Endothelial cell (in vitro differentiated cells): ENCODE results near the gene DPEP2NB. TPM values are rescaled to one million over a fixed set of nuclear protein-coding genes. Genes with fewer than 3 reads are reported as not detected.

Experiments
- DNase-seq: peaks from one replicate; pipeline ENCODE4 v3.0.0; 2021; ENCODE audit warnings: low spot score
- H3K27ac Mint-ChIP-seq: one replicate; pipeline ENCODE4 v1.8.0; 2021; ENCODE audit warnings: mixed read lengths, inconsistent platforms; ENCODE audit not compliant: unreplicated experiment
- H3K27me3 Mint-ChIP-seq: one replicate; pipeline ENCODE4 v1.8.0; 2021; ENCODE audit warnings: mild to moderate bottlenecking, moderate library complexity, mixed read lengths, inconsistent platforms; ENCODE audit not compliant: unreplicated experiment
- H3K36me3 Mint-ChIP-seq: one replicate; pipeline ENCODE4 v1.8.0; 2021; ENCODE audit warnings: mild to moderate bottlenecking, low read depth, mixed read lengths, inconsistent platforms; ENCODE audit not compliant: unreplicated experiment
- H3K4me1 Mint-ChIP-seq: one replicate; pipeline ENCODE4 v1.8.0; 2021; ENCODE audit warnings: mild to moderate bottlenecking, mixed read lengths, inconsistent platforms; ENCODE audit not compliant: unreplicated experiment
- H3K4me3 Mint-ChIP-seq: one replicate; pipeline ENCODE4 v1.8.0; 2021; ENCODE audit warnings: mild to moderate bottlenecking, mixed read lengths, inconsistent platforms; ENCODE audit not compliant: unreplicated experiment
- H3K9me3 Mint-ChIP-seq: one replicate; pipeline ENCODE4 v1.8.0; 2021; ENCODE audit warnings: mixed read lengths, inconsistent platforms; ENCODE audit not compliant: unreplicated experiment
- CTCF ChIP-seq: fragments of 200-600 bp; sonication (generic); IDR thresholded peaks from one replicate; pipeline ENCODE4 v1.5.0; 2021; ENCODE audit warnings: antibody characterized with exemption; ENCODE audit not compliant: unreplicated experiment
- long read RNA-seq: library from polyadenylated mRNA; unstranded; transcript quantifications from one replicate; pipeline ENCODE4 v2.0.0, GENCODE V29; 2020; ENCODE audit not compliant: unreplicated experiment
- total RNA-seq: library from RNA; stranded (reverse); fragmentation: NEBNext Ultra II Directional; extraction: Animal tissue kit (Norgen Biotek cat#: 25700); gene quantifications from one replicate; pipeline ENCODE4 v1.2.1, GENCODE V29; 2021; ENCODE audit not compliant: unreplicated experiment

The DPEP2NB gene
- not detected for total RNA-seq
- long read RNA-seq, result 0 reads

- no peaks in the 10 kb centered on the region for H3K36me3 Mint-ChIP-seq
- no peaks in the 10 kb centered on the region for H3K9me3 Mint-ChIP-seq
- H3K4me1 Mint-ChIP-seq, result peaks cover 7% of the 10 kb centered on the region
- TF ChIP-seq CTCF, result no peak
- no peak for DNase-seq
- H3K4me3 Mint-ChIP-seq, result no peak within 1 kb of the TSS
- peak within 1 kb of the TSS; percentile 42 for H3K27ac Mint-ChIP-seq
- peaks cover 4% of the 10 kb centered on the region for H3K27me3 Mint-ChIP-seq
Observed at GRCh38 chr16:68015681-68016080, at the start of gene DPEP2NB. TSS of gene DPEP2NB (minus strand) at chr16:68015911. CDS start at chr16:68015770, 141 bp downstream.

GRCh38 chr16:68064791-68065365 is 49.2 kb upstream of the DPEP2NB start:
- peak; percentile 82 for DNase-seq
- H3K9me3 Mint-ChIP-seq, result no peaks in the 10 kb centered on the region
- peaks cover 14% of the 10 kb centered on the region for H3K4me1 Mint-ChIP-seq
- peaks cover 7% of the 10 kb centered on the region for H3K27me3 Mint-ChIP-seq
- TF ChIP-seq CTCF, result peak; percentile 69
- no peak overlapping the region for H3K4me3 Mint-ChIP-seq
- H3K27ac Mint-ChIP-seq, result no peak overlapping the region
- peaks cover 16% of the 10 kb centered on the region for H3K36me3 Mint-ChIP-seq

- Mint-ChIP-seq H3K9me3 (no peaks in the 10 kb centered on the region), H3K4me1 (peaks cover 22% of the 10 kb centered on the region), H3K27ac (no peak overlapping the region), H3K4me3 (no peak overlapping the region), H3K36me3 (peaks cover 23% of the 10 kb centered on the region), H3K27me3 (peaks cover 6% of the 10 kb centered on the region)
- DNase-seq, result no peak
- no peak for TF ChIP-seq CTCF
Observed at GRCh38 chr16:68062910-68063393, 47.2 kb upstream of the DPEP2NB start.

- H3K4me1 Mint-ChIP-seq, result peaks cover 22% of the 10 kb centered on the region
- no peaks in the 10 kb centered on the region for H3K9me3 Mint-ChIP-seq
- no peak for DNase-seq
- peaks cover 6% of the 10 kb centered on the region for H3K27me3 Mint-ChIP-seq
- H3K36me3 Mint-ChIP-seq, result peaks cover 17% of the 10 kb centered on the region
- H3K4me3 Mint-ChIP-seq, result no peak overlapping the region
- TF ChIP-seq CTCF, result no peak
- H3K27ac Mint-ChIP-seq, result peak overlapping the region; percentile 77
Observed at GRCh38 chr16:68061396-68061795, 45.7 kb upstream of the DPEP2NB start.

- H3K36me3 Mint-ChIP-seq, result peaks cover 14% of the 10 kb centered on the region
- no peaks in the 10 kb centered on the region for H3K9me3 Mint-ChIP-seq
- H3K4me1 Mint-ChIP-seq, result peaks cover 22% of the 10 kb centered on the region
- TF ChIP-seq CTCF, result no peak
- DNase-seq, result no peak
- H3K4me3 Mint-ChIP-seq, result peak overlapping the region; percentile 5
- peak overlapping the region; percentile 52 for H3K27ac Mint-ChIP-seq
- peaks cover 6% of the 10 kb centered on the region for H3K27me3 Mint-ChIP-seq
Observed at GRCh38 chr16:68059804-68060203, 44.1 kb upstream of the DPEP2NB start.
